Stimulated activated CD8-positive, alpha-beta memory T cell treated with anti-CD3 and anti-CD28 coated beads, Interleukin-12 subunit alpha, Interleukin-12 subunit beta, amount 100 ng/mL, for 24 hours (primary cell): ENCODE measurements around the gene ASF1B.

Experiments used
- DNase-seq: peaks from one replicate; pipeline ENCODE4 v3.0.0-alpha.2; 2020; ENCODE audit errors: extremely low read depth

Gene ASF1B

GRCh38 chr19:14088634-14089411, 47.6 kb downstream of the ASF1B start:
- DNase-seq = no peak

DNA sequence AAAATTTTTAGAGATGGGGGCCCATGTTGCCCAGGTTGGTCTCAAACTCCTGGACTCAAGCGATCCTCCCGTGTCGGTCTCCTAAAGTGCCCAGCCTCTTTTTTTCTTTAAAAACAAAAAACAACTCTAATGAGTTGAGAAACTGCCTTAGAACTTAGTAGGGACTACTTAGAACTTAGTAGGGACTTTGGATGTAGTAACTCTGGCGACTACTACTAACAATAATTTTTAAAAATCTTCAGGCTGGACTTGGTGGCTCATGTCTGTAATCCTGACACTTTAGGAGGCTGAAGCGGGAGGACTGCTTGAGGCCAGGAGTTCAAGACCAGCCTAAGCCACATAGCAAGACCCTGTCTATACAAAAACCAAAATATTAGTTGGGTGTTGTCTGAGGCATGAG, 50.3 kb downstream of the ASF1B start:
- no peak for DNase-seq

GRCh38 chr19:14085309-14085995, 50.9 kb downstream of the ASF1B start, which contains the start of gene C19orf67:
C19orf67 (minus strand) TSS chr19:14085783; CDS start chr19:14085627, 156 bp downstream.
- DNase-seq = no peak

- DNase-seq = no peak
Observed at GRCh38 chr19:14082675-14082960, 53.8 kb downstream of the ASF1B start.

DNA sequence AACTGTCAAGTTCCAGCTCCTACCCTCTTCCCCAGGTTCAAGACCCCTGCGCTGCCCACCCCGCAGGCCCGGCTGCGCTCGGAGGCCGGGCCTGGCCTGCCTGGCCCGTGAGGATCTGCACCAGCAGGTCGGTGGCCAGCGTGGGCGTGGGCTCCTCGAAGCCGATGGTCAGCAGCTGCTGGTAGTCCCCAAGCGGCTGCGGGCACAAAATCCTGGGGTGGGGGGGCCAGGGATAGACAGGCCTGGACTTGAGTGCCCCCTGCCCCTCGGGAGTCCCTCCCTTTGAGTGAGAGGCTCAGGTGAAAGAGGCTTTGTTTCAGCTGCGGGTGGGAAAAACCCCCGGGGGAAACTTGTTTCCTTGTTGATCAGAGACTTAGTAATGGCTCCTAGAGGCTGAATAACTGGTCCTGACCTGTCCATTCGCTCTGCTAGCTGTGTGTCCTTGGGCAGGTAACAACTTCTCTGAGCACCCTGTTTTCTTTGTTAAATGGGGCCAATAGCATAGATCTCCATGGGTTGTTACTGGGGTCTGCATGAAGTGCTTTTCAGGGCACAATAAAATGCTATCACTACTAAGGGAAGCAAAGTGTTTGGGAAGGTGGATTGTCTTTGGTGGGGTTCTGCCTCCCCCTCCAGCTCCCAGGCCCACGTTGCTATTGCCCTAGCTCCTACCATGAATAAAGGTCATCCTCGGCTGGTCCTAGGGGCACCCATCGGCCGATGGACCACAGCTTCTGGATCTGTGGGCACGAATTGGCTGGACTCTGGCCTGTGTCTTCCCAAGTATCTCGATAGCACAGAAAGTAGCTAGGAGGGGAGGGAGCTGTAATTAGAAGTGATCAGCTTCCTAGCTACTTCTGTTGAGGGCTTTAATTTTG, 54.4 kb downstream of the ASF1B start:
- DNase-seq = no peak

GRCh38 chr19:14080887-14081796, 55.2 kb downstream of the ASF1B start:
- DNase-seq = peak; percentile 95

- DNase-seq = no peak
Observed at GRCh38 chr19:14078411-14078810, 58.0 kb downstream of the ASF1B start.

DNA sequence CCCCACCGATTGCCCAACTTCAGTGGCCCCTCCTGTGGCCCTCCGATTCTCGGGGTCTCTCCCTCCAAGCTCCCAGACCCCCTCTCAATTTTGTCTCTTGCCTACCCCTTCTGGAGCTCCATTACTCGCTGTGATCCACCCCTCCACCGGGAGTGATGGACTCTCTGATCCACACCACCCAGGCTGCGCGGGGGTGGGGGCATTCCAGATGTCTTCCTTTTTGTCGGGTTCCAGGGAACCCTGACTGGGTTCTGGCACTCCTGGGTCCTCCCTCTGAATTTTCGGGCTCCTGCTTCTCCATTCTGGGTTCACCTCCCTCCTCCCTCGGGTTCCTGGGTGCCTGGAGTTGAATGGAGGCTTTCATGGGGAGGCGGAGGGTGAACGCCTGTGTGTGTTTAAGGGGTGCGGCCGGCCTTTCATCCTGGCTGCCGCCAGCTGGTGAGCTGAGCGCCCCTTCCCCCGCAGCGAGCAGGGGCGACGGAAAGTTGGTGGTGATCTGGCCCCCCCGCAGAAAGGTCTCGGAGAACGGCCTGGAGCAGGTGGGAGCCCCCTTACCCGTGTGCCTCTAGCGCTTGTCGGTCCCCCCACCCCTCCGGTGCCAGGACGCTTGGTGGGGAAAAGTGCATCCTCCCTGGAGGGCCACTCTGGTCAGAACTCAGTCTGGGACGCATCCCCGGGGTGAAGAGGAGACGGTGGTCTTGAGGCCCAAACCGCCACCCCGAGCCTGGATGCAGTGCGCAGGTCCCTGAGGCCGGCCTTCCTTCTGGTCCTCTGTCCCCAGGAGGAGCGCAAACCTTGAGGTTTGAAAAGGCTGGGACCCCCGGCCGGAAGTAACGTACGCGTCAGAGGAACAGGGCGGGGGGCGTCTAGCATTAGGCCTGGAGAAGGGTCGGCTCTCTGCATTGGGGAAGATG, 62.2 kb downstream of the ASF1B start:
- DNase-seq = no peak

DNA sequence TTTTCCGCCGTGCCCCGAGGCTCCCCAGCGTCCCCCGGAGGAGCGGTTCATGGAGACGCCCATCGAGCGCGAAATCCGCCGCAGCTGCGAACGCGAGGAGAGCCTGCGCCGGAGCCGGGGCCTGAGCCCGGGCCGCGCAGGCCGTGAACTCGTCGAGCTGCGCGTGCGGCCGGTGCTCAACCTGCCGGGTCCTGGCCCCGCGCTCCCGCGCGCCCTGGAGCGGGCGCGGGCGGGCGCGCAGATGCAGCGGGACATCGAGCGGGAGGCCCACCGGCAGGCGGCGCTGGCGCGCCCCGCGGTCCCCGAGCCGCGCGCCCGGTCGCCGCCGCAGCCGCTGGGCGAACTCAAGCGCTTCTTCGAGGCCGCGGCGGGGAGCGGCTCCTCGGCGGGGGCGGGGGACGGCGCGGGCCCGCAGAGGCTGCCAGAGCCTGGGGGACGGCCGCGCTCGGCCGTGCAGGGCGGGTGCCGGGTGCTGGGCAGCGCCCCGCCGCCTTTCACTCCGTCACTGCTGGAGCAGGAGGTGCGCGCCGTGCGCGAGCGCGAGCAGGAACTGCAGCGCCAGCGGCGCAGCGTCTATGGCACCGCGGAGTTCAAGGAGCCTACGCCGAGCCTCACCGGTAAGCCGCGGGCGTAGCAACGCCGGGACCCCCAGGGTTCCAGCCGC, 63.0 kb downstream of the ASF1B start:
- no peak for DNase-seq

DNA sequence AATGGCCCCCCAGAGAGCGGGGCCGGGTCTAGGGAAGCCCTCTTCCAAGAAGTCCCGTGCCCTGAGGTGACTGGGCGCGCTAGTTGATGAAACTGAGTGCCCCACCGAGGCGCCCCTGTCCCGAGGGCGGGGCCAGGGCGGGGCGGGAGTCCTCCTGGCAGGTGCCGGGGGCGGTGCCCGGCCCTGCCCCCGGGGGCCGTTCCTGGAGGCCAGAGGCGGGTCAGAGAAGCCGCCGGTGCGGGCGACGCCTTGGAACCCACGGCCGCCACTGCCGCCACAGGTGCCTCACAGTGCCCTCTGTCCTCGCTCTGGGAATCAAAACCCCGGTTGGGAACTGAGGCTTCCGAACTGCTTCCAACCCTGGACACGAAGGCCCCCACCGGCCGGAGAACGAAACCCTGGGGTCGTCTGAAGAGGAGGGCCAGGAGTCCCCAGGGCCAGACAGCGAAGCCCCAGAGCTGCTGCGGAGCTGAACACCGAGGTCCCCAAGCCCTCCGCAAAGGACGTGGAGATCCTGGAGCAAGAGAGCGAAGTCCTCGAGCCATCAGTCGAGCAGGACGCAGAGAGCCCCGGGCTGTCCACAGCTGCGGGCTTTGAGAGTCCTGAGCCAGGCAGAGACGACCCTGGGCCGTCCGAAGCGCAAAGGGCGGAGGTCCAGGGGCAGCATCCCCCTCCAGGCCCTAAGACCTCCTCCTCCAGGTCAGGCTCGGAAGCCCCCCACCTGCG, 63.7 kb downstream of the ASF1B start, which contains the start of gene MISP3:
Gene MISP3 (plus strand): TSS at position 252 of the 726 bp plus-strand sequence. CDS start 524 bp downstream, outside the sequence.
- no peak for DNase-seq

GRCh38 chr19:14070268-14071050, 65.9 kb downstream of the ASF1B start:
- no peak for DNase-seq
